Osteocyte (in vitro differentiated cells): Measurements from ENCODE around the gene NPDC1. TPM values are rescaled to one million over a fixed set of nuclear protein-coding genes. Genes with fewer than 3 reads are reported as not detected.

Experiments used
- DNase-seq: peaks from one replicate; pipeline ENCODE4 v3.0.0; 2021; ENCODE audit warnings: mixed read lengths; ENCODE audit not compliant: unreplicated experiment; ENCODE audit errors: extremely low spot score
- H3K27ac Mint-ChIP-seq: one replicate; pipeline ENCODE4 v1.8.0; 2021; ENCODE audit warnings: mild to moderate bottlenecking, mixed read lengths; ENCODE audit not compliant: unreplicated experiment
- H3K27me3 Mint-ChIP-seq: one replicate; pipeline ENCODE4 v1.8.0; 2021; ENCODE audit warnings: mixed read lengths; ENCODE audit not compliant: unreplicated experiment
- H3K36me3 Mint-ChIP-seq: one replicate; pipeline ENCODE4 v1.8.0; 2021; ENCODE audit warnings: mixed read lengths; ENCODE audit not compliant: unreplicated experiment
- H3K4me1 Mint-ChIP-seq: one replicate; pipeline ENCODE4 v1.8.0; 2021; ENCODE audit warnings: mixed read lengths; ENCODE audit not compliant: unreplicated experiment
- H3K4me3 Mint-ChIP-seq: one replicate; pipeline ENCODE4 v1.8.0; 2021; ENCODE audit warnings: mild to moderate bottlenecking, moderate library complexity, mixed read lengths; ENCODE audit not compliant: unreplicated experiment
- H3K9me3 Mint-ChIP-seq: one replicate; pipeline ENCODE4 v1.8.0; 2021; ENCODE audit warnings: mixed read lengths; ENCODE audit not compliant: unreplicated experiment
- CTCF ChIP-seq: fragments of 200-600 bp; sonication (generic); IDR thresholded peaks from 2 replicates; pipeline ENCODE4 v1.5.0; 2021; ENCODE audit warnings: antibody characterized with exemption, mild to moderate bottlenecking, moderate library complexity
- total RNA-seq: library from RNA; stranded (reverse); gene quantifications from 2 replicates; pipeline ENCODE4 v1.2.1, GENCODE V29; 2021

The NPDC1 gene
- total RNA-seq, 1 donor from 2014 or later, result 91.0 TPM

- Mint-ChIP-seq H3K36me3 (no peaks in the 10 kb centered on the region), H3K27ac (peak overlapping the region; percentile 43), H3K9me3 (no peaks in the 10 kb centered on the region), H3K4me3 (no peak overlapping the region), H3K27me3 (peaks cover 5% of the 10 kb centered on the region), H3K4me1 (peaks cover 25% of the 10 kb centered on the region)
- TF ChIP-seq CTCF, result no peak
- peak; percentile 95 for DNase-seq
Measured at GRCh38 chr9:137055385-137056364, 9.7 kb upstream of the NPDC1 start.

- no peaks in the 10 kb centered on the region for H3K36me3 Mint-ChIP-seq
- H3K27me3 Mint-ChIP-seq, result peaks cover 5% of the 10 kb centered on the region
- H3K9me3 Mint-ChIP-seq, result no peaks in the 10 kb centered on the region
- no peak for TF ChIP-seq CTCF
- no peak for DNase-seq
- H3K4me1 Mint-ChIP-seq, result peaks cover 25% of the 10 kb centered on the region
- no peak overlapping the region for H3K4me3 Mint-ChIP-seq
- H3K27ac Mint-ChIP-seq, result no peak overlapping the region
Measured at GRCh38 chr9:137054932-137055384, 9.0 kb upstream of the NPDC1 start.

- Mint-ChIP-seq H3K4me3 (no peak within 1 kb of the TSS), H3K27ac (no peak within 1 kb of the TSS), H3K4me1 (peaks cover 26% of the 10 kb centered on the region), H3K27me3 (peaks cover 11% of the 10 kb centered on the region), H3K9me3 (no peaks in the 10 kb centered on the region), H3K36me3 (no peaks in the 10 kb centered on the region)
- DNase-seq, result no peak
- no peak for TF ChIP-seq CTCF
Measured at GRCh38 chr9:137053944-137054931, 8.3 kb upstream of the NPDC1 start, which contains the start of gene ENTPD2. Gene ENTPD2, minus strand, starts transcription at chr9:137054061. Its CDS starts 64 bp downstream, at chr9:137053997.

GRCh38 chr9:137052998-137053943 lies 7.3 kb upstream of the NPDC1 start:
- Mint-ChIP-seq H3K9me3 (no peaks in the 10 kb centered on the region), H3K27ac (no peak overlapping the region), H3K36me3 (no peaks in the 10 kb centered on the region), H3K27me3 (peaks cover 11% of the 10 kb centered on the region), H3K4me3 (no peak overlapping the region), H3K4me1 (peaks cover 26% of the 10 kb centered on the region)
- no peak for DNase-seq
- TF ChIP-seq CTCF, result no peak
